HepG2 (cell line): ENCODE measurements around the gene PP2D1.

Experiments
- CTCF ChIP-seq: sonication (generic); formaldehyde crosslinking; IDR thresholded peaks from 2 replicates; pipeline ENCODE4 v1.5.0; 2020; ENCODE audit warnings: mild to moderate bottlenecking, missing genetic modification reagents, moderate library complexity
- NFYB ChIP-seq: sonication (generic); formaldehyde crosslinking; IDR thresholded peaks from 2 replicates; pipeline ENCODE4 v1.4.0; 2020; ENCODE audit warnings: missing genetic modification reagents
- PHF21A ChIP-seq: sonication (generic); formaldehyde crosslinking; IDR thresholded peaks from 2 replicates; pipeline ENCODE4 v1.5.0; 2020; ENCODE audit warnings: mild to moderate bottlenecking, missing genetic modification reagents
- SOX5 ChIP-seq: IDR thresholded peaks from 2 replicates; pipeline ENCODE4 v1.6.1; 2016; ENCODE audit warnings: borderline replicate concordance
- ZNF670 ChIP-seq: sonication (generic); formaldehyde crosslinking; IDR thresholded peaks from 2 replicates; pipeline ENCODE4 v1.8.0; 2022; ENCODE audit warnings: mild to moderate bottlenecking, missing genetic modification reagents, borderline replicate concordance
- TF ChIP-seq, protein P1 (sequence below): sonication (generic); formaldehyde crosslinking; IDR thresholded peaks from 2 replicates; pipeline ENCODE4 v1.5.0; 2020; ENCODE audit warnings: mild to moderate bottlenecking, missing genetic modification reagents
- TF ChIP-seq, protein P2 (sequence below): IDR thresholded peaks from 2 replicates; pipeline ENCODE4 v1.6.1; 2012; ENCODE audit warnings: inconsistent platforms

GRCh38 chr3:20057612-20058180 lies 45.6 kb upstream of the PP2D1 start:
- TF ChIP-seq ZNF670 (CRISPR knock-in tag), result no peak
- TF ChIP-seq SOX5, result no peak
- TF ChIP-seq PHF21A (CRISPR knock-in tag), result no peak
- TF ChIP-seq, protein P1, sequence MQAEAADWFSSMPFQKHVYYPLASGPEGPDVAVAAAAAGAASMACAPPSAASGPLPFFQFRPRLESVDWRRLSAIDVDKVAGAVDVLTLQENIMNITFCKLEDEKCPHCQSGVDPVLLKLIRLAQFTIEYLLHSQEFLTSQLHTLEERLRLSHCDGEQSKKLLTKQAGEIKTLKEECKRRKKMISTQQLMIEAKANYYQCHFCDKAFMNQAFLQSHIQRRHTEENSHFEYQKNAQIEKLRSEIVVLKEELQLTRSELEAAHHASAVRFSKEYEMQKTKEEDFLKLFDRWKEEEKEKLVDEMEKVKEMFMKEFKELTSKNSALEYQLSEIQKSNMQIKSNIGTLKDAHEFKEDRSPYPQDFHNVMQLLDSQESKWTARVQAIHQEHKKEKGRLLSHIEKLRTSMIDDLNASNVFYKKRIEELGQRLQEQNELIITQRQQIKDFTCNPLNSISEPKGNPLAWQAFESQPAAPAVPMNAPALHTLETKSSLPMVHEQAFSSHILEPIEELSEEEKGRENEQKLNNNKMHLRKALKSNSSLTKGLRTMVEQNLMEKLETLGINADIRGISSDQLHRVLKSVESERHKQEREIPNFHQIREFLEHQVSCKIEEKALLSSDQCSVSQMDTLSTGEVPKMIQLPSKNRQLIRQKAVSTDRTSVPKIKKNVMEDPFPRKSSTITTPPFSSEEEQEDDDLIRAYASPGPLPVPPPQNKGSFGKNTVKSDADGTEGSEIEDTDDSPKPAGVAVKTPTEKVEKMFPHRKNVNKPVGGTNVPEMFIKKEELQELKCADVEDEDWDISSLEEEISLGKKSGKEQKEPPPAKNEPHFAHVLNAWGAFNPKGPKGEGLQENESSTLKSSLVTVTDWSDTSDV, result no peak
- no peak for TF ChIP-seq NFYB (CRISPR knock-in tag)
- TF ChIP-seq, protein P2, sequence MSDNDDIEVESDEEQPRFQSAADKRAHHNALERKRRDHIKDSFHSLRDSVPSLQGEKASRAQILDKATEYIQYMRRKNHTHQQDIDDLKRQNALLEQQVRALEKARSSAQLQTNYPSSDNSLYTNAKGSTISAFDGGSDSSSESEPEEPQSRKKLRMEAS, result no peak
- no peak for TF ChIP-seq CTCF
